HFF-Myc (cell line): ENCODE measurements around the gene YES1.

Experiments
- DNase-seq: peaks from one replicate; pipeline ENCODE4 v3.0.0-alpha.2; 2011; ENCODE audit warnings: low read depth; ENCODE audit errors: extremely low read depth
- H3K4me3 ChIP-seq: replicated peaks from 2 replicates; pipeline ENCODE4 v1.5.1; 2011; ENCODE audit warnings: low read depth, mild to moderate bottlenecking, control low read depth, low read length
- CTCF ChIP-seq: IDR thresholded peaks from 2 replicates; pipeline ENCODE4 v1.5.1; 2012; ENCODE audit warnings: mild to moderate bottlenecking, low read depth, low read length, control low read depth; ENCODE audit errors: missing control alignments

YES1 gene

GRCh38 chr18:673769-674168, 138.3 kb downstream of the YES1 start:
- no peak for DNase-seq
- no peak overlapping the region for H3K4me3 ChIP-seq
- TF ChIP-seq CTCF: no peak

GRCh38 chr18:673317-673716, 138.7 kb downstream of the YES1 start:
- no peak for DNase-seq
- no peak for TF ChIP-seq CTCF
- no peak overlapping the region for H3K4me3 ChIP-seq
